SH-SY5Y (cell line): ENCODE results near the gene NMNAT3.

ENCODE experiments used
- GATA2 ChIP-seq: IDR thresholded peaks from 2 replicates; pipeline ENCODE4 v1.6.1; 2011; ENCODE audit warnings: mild to moderate bottlenecking, low read depth, low read length
- GATA3 ChIP-seq: IDR thresholded peaks from 2 replicates; pipeline ENCODE4 v1.6.1; 2011; ENCODE audit warnings: low read depth, mild to moderate bottlenecking, low read length, moderate library complexity

DNA sequence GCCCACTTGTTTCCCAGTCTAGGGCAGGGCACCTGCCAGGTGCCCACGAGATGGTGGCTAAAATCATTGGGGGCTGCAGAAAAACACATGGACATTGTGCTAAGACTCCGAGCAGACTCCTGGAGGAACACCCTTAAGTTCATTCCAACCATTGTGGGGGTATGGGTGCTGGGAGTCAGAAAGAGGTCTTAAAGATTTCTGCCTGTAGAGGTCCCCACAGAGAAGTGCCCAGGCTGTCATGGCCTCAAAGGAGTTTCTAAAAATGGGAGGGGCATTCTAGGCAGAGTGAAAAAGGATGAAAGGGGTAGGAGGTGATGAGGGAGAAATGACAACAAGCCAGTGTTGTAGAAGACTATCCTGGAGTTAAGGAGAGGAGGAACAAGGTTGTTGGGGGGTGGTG, 155.4 kb downstream of the NMNAT3 start:
- TF ChIP-seq GATA2 (no peak), GATA3 (no peak)
